Measurements from ENCODE around the gene KIF17.

The KIF17 gene

DNA sequence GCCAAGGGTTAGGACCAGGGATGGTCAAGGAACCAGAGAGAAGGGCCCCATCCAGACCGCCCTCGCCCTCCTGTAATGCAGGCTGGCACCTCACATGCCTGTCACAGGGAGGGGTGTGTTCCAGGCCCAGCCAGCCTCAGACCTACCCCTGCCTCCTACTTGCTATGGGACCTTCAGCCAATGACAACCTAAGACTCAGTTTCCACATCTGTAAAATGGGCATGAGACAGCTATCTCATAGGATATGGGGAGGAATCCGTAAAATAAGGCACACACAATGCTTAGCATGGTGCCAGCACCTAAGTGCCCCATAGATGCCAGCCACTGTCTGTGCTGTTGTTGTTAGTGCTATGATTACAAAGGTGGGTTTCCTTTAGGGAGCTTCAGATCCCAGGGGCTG is 7.9 kb downstream of the KIF17 start:
- DNase-seq = no peak

DNA sequence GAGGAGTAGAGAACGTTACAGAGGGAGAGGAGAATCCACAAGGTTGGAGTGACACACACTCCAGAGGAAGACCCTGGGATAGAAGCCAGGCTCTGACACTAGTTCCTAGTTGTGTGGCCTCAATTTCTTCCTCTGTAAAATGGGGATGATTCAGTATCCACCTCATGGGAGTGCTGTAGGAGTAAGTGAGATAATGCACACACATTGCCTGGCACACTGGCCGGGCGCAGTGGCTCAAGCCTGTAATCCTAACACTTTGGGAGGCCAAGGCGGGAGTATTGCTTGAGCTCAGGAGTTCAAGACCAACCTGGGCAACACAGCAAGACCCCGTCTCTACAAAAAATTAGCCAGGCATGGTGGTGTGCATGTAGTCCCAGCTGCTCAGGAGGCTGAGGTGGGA is 8.9 kb downstream of the KIF17 start:
- DNase-seq = no peak

GRCh38 chr1:20708057-20708456 is 9.8 kb downstream of the KIF17 start:
- DNase-seq = no peak

DNA sequence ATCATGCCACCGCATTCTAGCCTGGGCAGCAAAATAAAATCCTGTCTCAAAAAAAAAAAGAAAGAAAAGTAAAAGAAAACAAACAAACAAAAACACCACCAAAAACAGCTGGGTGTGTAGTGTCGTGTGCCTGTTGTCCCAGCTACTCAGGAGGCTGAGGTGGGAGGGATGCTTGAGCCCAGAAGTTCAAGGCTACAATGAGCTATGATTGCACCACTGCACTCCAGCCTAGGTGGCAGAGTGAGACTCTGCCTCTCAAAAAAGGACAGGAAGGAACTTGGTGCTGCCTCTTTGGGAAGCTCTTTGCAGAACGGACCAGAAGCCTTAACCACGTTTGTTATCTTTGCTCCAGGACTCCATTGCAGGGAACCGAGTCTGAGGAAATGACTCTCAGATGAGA is 11.0 kb downstream of the KIF17 start:
- no peak for DNase-seq

GRCh38 chr1:20705203-20705755 is 12.5 kb downstream of the KIF17 start:
- no peak for DNase-seq

DNA sequence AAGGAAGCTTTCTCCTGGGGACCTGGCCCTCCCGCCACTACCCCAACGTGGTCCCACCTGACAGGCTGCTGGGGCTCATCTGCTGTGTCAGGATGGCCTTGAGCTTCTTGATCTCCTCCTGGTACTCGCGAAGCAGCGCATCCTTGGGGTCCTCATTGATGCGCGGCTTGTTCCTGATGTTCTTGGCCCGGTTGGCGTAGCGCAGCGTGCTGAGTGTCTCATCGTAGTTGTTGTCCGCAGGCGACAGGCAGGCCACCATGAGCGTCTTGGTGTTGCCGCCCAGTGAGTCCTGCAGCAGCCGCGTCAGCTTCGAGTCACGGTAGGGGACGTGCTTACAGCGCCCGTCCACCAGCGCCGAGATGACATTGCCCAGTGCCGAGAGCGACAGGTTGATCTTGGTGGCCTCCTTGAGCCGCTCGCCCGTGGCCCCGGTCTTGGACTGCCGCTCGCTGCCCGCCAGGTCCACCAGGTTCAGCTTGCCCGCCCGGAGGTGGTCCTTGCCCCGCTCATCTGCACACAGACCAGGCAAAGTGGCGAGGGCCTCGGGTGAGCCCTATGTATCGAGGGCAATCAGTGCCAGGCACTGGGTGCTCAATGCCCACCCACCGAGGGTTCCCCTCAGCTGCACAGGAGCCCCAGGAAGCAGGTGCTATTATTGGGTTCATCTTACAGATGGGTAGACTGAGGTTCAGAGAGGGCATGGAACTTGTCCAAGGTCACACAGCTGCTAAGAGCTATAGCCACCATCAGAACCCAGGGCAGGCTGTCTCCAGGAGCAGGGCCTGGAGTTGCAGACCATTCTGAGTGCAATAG is 13.2 kb downstream of the KIF17 start:
- DNase-seq = no peak

- no peak for DNase-seq
These were observed 14.6 kb downstream of the KIF17 start for GRCh38 chr1:20703124-20703756.

- no peak for DNase-seq
These were observed 15.4 kb downstream of the KIF17 start for GRCh38 chr1:20702416-20702815.

DNA sequence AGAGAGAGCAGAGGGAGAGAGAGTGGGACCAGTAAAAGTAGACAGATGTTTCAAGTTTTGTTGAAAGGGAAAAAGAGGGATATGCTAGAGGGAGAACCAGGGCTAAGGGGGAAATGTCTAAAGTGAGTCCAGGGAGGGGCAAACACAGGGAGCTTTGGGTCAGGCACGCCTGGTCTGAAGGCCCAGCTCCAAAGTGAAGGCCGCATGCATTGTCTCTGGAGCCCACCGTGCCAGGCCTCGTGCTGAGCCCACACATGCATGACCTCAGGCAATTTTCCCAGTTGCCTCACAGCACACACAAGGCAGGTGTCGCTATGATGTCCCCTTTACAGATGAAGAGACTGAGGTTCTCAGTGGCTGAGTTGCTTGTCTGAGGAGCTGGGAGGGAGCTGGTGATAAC is 16.0 kb downstream of the KIF17 start:
- no peak for DNase-seq

- no peak for DNase-seq
These were observed 16.4 kb downstream of the KIF17 start for GRCh38 chr1:20701446-20701845.

DNA sequence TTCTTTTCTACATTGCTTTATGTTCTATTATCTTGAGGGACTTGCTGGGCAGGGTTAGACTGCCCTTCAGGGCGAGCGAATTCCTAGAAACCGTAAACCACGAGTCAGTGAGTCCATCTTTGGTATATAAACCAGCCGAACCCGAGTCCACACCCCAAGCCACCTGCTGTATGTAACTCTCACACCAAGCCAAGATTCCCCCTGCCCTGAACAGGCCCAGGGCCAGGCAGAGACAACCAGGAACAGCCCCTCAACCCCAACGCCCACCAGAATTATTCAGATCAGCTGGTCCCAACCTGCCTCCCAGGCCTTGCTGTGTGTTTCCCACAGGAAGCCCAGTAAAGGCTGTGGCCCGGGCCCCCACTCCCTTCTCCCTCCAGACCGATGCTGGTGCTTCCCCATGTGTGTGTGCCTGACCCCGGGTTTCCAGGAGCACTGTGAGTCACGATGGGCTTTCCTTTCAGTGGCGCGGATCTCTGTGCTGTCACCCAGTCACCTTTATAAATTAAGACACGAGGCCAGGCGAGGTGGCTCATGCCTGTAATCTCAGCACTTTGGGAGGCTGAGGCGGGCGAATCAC is 17.1 kb downstream of the KIF17 start:
- no peak for DNase-seq

DNA sequence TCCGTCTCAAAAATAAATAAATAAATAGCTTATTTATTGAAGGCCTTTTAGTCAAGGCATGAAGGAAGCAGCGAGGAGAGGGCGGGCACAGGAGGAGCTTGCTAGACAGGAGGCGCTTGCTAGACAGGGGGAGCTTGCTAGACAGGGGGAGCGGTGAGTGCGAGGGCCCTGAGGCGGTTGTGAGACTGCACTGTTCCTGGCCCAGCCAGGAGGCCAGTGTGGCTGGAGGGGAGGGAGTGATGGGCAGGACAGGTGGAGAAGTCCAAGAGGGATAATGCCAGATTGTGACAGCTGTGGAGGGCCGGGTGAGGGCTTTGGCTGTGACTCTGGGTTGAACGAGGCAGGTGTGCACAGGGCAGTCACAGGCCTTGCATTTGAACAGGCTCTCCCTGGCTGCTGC is 18.2 kb downstream of the KIF17 start:
- DNase-seq = no peak

DNA sequence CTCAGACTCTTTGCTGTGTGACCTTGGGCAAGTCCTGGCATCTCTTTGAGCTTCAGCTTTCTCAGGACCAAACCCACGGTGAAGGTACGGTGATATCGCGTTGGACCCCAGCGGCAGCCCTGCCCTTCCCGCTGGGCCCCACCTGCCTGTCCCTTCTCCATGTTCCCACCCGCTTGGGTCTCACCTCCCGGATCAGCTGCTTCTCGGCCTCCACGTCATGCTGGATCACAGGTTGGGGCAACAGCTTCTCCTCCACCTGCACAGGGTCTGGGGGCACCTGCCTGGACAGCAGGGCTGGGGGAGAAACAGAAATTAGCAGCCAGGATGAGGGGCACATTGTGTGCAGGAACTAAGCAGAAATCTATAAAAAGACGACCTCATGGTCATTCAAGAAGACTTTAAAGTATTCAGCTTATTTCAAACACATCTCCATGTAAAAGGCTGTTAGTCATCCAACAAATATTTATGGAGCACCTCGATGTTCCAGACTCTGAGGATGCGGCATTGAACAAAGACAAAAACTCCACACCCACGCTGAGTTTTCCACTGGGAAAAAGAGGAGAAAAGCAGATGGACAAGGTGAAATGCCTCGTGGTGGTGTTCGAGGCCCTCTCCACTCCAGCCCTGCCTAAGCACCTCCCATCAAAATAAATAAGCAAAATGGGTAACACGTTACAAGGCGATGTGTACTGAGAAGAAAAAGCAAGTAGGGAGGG is 19.5 kb downstream of the KIF17 start:
- peak; percentile 44 for DNase-seq

- DNase-seq = no peak
These were observed 20.2 kb downstream of the KIF17 start for GRCh38 chr1:20697563-20697962.

DNA sequence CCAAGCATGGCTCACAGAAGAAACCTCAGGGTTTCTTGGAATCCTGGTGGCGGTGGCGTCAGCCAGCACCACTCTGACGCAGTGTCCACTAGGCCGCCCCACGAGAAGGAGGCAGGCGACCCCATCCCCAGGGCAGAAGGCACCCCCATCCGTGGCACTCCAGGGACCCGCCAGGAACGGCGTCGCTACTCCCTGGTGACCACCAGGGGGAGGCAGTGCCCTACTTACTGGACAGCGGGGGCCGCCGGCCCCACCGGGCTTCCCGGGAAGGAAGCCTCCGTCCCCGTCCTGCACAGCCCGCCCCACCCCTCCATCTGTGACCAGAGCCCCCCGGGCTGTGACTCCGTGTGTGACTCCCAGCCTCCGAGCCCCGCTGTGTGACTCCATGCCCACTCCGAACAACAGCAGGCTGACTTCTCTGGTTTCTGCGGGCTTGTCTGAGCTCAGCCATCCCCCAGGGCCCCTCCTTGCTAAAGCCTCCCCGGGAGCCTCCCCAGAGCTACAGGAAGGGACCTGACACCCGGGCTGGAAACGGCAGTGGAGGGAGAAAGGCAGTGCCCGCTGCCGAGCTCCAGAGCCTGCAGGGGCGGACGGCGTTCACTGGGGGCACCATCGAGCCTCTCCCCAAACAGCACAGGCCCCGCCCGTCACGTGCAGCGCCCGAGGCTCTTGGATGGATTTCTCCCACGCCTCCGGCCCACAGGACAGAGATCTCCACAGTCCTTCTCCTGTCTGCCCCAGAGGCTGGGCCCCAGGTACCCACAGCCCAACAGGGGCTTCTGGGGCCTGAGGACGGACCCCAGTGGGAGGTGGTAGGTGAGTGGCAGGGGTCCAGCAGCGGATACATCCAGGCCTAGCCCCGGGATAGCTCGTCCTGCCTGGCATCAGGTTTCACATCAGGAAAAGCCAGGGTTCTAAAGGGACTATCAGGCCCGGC is 21.1 kb downstream of the KIF17 start:
- peak; percentile 81 for DNase-seq

DNA sequence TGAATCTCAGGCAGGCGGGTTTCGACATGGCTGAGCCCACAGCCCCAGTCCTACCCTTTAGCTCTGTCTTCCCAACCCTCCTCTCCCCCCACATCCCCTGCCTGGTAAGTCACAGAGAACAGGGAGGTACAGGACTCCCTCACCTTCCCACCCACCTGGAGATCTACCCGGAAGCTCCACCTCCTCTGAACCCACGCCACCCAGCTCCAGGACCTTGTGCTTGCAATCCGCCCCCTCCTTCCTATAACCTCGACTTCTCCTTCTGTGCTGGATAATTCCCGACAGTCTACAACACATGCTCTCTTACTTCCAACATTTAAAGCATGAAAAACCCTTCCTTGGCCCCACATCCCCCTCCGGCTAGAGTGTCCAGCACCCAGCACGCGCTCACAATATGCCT is 22.3 kb downstream of the KIF17 start:
- DNase-seq = no peak

DNA sequence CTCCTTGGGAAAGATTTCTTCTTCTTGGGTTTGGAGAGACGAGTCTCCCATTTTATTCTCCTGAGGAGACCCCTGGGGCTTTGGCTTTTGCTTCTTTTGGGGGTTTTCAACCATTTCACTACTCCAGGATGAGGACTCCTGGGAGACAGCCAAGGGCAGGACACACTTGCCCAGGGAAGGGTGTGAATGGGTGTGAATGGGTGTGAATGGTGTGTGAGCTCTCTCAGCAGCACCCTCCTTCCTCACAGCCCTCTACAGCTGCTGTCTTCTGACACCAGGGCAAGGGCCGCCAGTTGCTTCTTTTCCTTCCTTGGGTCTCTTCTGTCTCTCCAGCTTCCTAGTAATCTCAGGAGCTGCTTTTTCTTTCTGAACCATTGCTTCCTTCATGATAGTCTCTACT is 24.2 kb downstream of the KIF17 start:
- no peak for DNase-seq

- DNase-seq = no peak
These were observed 25.9 kb downstream of the KIF17 start for GRCh38 chr1:20691872-20692271.

- DNase-seq = no peak
These were observed 28.2 kb downstream of the KIF17 start for GRCh38 chr1:20689645-20690056.

- no peak for DNase-seq
These were observed 30.7 kb downstream of the KIF17 start for GRCh38 chr1:20686883-20687725.

DNA sequence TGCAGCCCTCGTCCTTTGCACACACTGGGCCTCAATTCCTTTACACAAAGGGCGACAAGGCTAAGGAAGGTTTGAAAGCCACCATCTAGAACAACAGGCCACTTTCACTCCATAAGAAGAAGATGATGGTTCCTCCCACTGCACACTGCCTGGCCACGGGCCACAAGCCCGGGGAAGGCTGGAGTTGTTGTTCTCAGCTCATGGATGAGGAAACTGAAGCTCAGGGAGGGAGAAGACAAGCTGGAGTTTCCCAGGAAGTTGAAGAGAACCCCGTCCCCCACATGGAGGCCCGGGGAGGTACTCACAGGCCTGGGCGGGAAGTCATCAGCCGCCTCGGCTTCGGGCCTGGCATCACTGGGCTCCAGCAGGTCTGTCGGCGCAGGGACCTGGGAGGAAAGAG is 32.1 kb downstream of the KIF17 start:
- DNase-seq = no peak
